Hepatocyte (in vitro differentiated cells): ENCODE measurements around the gene CLSTN3. TPM values are rescaled to one million over a fixed set of nuclear protein-coding genes. Genes with fewer than 3 reads are reported as not detected.

Source experiments
- DNase-seq: peaks from one replicate; pipeline ENCODE4 v3.0.0-alpha.2; 2016; ENCODE audit warnings: low spot score
- H2AFZ ChIP-seq: fragments of 200-600 bp; sonication (generic); 2 replicates; pipeline ENCODE4 v1.6.0; 2016; ENCODE audit warnings: antibody characterized with exemption, mild to moderate bottlenecking
- H3K27ac ChIP-seq: fragments of 200-600 bp; sonication (generic); 2 replicates; pipeline ENCODE4 v1.5.1; 2016; ENCODE audit warnings: mild to moderate bottlenecking
- H3K27me3 ChIP-seq: fragments of 200-600 bp; sonication (generic); 2 replicates; pipeline ENCODE4 v1.6.1; 2016
- H3K36me3 ChIP-seq: fragments of 200-600 bp; sonication (generic); replicated peaks from 2 replicates; pipeline ENCODE4 v1.5.1; 2016; ENCODE audit warnings: low read depth; ENCODE audit not compliant: insufficient read depth
- H3K4me1 ChIP-seq: fragments of 200-600 bp; sonication (generic); 2 replicates; pipeline ENCODE4 v1.5.1; 2016; ENCODE audit warnings: mild to moderate bottlenecking, moderate library complexity; ENCODE audit not compliant: insufficient read depth
- H3K4me2 ChIP-seq: fragments of 200-600 bp; sonication (generic); 2 replicates; pipeline ENCODE4 v1.6.0; 2016
- H3K4me3 ChIP-seq: fragments of 200-600 bp; sonication (generic); 2 replicates; pipeline ENCODE4 v1.5.1; 2016; ENCODE audit warnings: mild to moderate bottlenecking
- H3K79me2 ChIP-seq: fragments of 200-600 bp; sonication (generic); 2 replicates; pipeline ENCODE4 v1.6.0; 2017; ENCODE audit warnings: mild to moderate bottlenecking
- H3K9me2 ChIP-seq: fragments of 200-600 bp; sonication (generic); replicated peaks from 2 replicates; pipeline ENCODE4 v1.6.0; 2017; ENCODE audit warnings: mild to moderate bottlenecking; ENCODE audit not compliant: insufficient read depth
- H3K9me3 ChIP-seq: fragments of 200-600 bp; sonication (generic); 2 replicates; pipeline ENCODE4 v1.5.1; 2016; ENCODE audit warnings: low read depth, mild to moderate bottlenecking
- H4K20me1 ChIP-seq: fragments of 200-600 bp; sonication (generic); 2 replicates; pipeline ENCODE4 v1.6.0; 2016; ENCODE audit warnings: mild to moderate bottlenecking; ENCODE audit not compliant: insufficient read depth, poor library complexity, severe bottlenecking
- CTCF ChIP-seq: fragments of 200-600 bp; sonication (generic); IDR thresholded peaks from 2 replicates; pipeline ENCODE4 v1.5.1; 2016; ENCODE audit warnings: antibody characterized with exemption, mild to moderate bottlenecking; ENCODE audit not compliant: poor library complexity
- EZH2 ChIP-seq: fragments of 200-600 bp; sonication (generic); IDR thresholded peaks from 2 replicates; pipeline ENCODE4 v1.6.1; 2016; ENCODE audit warnings: antibody characterized with exemption, mild to moderate bottlenecking, borderline replicate concordance
- EZH2phosphoT487 ChIP-seq: fragments of 200-600 bp; sonication (generic); IDR thresholded peaks from one replicate; pipeline ENCODE4 v1.6.1; 2018; ENCODE audit warnings: antibody characterized with exemption, mild to moderate bottlenecking, low read depth, moderate library complexity; ENCODE audit not compliant: unreplicated experiment, severe bottlenecking
- WGBS: methylation state at CpG from one replicate; pipeline ENCODE4 v1.1.6; 2016; ENCODE audit warnings: low lambda C conversion rate; ENCODE audit errors: missing lambda C conversion rate; 5-methylcytosine and 5-hydroxymethylcytosine counted together
- polyA plus RNA-seq: library from polyadenylated mRNA; unstranded; fragments of >200 nt; fragmentation: Nextera tagmentation; extraction: Ambion mirVana; gene quantifications from 2 replicates; pipeline ENCODE4 v1.2.1, GENCODE V29; 2016
- total RNA-seq: library from RNA; depleted of rRNA; stranded (reverse); fragments of >200 nt; gene quantifications from 2 replicates; pipeline ENCODE4 v1.2.3, GENCODE V29; 2014

The CLSTN3 gene
- total and polyA plus RNA-seq, 2 experiments from 2014 or later, result 37.8 to 57.0 TPM

GRCh38 chr12:7092229-7092985, 37.8 kb upstream of the CLSTN3 start, which contains the start of gene C1R:
Gene C1R (minus strand): TSS chr12:7092445. CDS start chr12:7092388, 57 bp downstream.
- Histone ChIP-seq H3K9me3 (no peaks in the 10 kb centered on the region), H3K4me1 (no peaks in the 10 kb centered on the region), H3K4me3 (peak within 1 kb of the TSS; percentile 8), H3K4me2 (peak within 1 kb of the TSS; percentile 75), H4K20me1 (no peaks in the 10 kb centered on the region), H2AFZ (peak within 1 kb of the TSS; percentile 27), H3K36me3 (no peaks in the 10 kb centered on the region), H3K27me3 (no peaks in the 10 kb centered on the region), H3K27ac (peak within 1 kb of the TSS; percentile 3), H3K79me2 (no peaks in the 10 kb centered on the region), H3K9me2 (no peaks in the 10 kb centered on the region)
- TF ChIP-seq EZH2phosphoT487, result no peak
- TF ChIP-seq CTCF, result peak; percentile 93
- WGBS, result 28% methylated on average over 16 of the region's 16 CpGs
- DNase-seq, result peak; percentile 84

- Histone ChIP-seq H3K9me3 (no peaks in the 10 kb centered on the region), H3K4me1 (no peaks in the 10 kb centered on the region), H2AFZ (no peak overlapping the region), H3K27me3 (no peaks in the 10 kb centered on the region), H3K79me2 (no peaks in the 10 kb centered on the region), H4K20me1 (no peaks in the 10 kb centered on the region), H3K36me3 (no peaks in the 10 kb centered on the region), H3K27ac (no peak overlapping the region), H3K4me2 (no peak overlapping the region), H3K9me2 (no peaks in the 10 kb centered on the region), H3K4me3 (no peak overlapping the region)
- WGBS, result 88% methylated on average over 8 of the region's 8 CpGs
- TF ChIP-seq CTCF (no peak), EZH2 (no peak), EZH2phosphoT487 (no peak)
- DNase-seq, result no peak
Measured at GRCh38 chr12:7092986-7093460, 37.1 kb upstream of the CLSTN3 start.

- no peak overlapping the region for H3K4me3 ChIP-seq
- H3K36me3 ChIP-seq, result no peaks in the 10 kb centered on the region
- H3K9me3 ChIP-seq, result no peaks in the 10 kb centered on the region
- DNase-seq, result no peak
- no peak overlapping the region for H2AFZ ChIP-seq
- H3K4me2 ChIP-seq, result no peak overlapping the region
- H3K4me1 ChIP-seq, result no peaks in the 10 kb centered on the region
- H3K9me2 ChIP-seq, result no peaks in the 10 kb centered on the region
- H4K20me1 ChIP-seq, result no peaks in the 10 kb centered on the region
- no peaks in the 10 kb centered on the region for H3K79me2 ChIP-seq
- TF ChIP-seq EZH2 (no peak), CTCF (no peak), EZH2phosphoT487 (no peak)
- 77% methylated on average over 5 of the region's 5 CpGs for WGBS
- no peak overlapping the region for H3K27ac ChIP-seq
- H3K27me3 ChIP-seq, result no peaks in the 10 kb centered on the region
Measured at GRCh38 chr12:7093486-7093885, 36.7 kb upstream of the CLSTN3 start.
